Calu3 (cell line): ENCODE results near the gene KIF12. TPM values are rescaled to one million over a fixed set of nuclear protein-coding genes. Genes with fewer than 3 reads are reported as not detected.
"Not testable (repeated sequence)": the region's sequence is repeated elsewhere in the genome, so short reads cannot be mapped to it uniquely, and the experiment has no call there.

Source experiments
- BruUV-seq: library from RNA; stranded (reverse); fragments of 400-500 nt; replicated peaks from 2 replicates; lab custom pipeline; 2021; lab: Mats Ljungman, UMichigan
- CTCF ChIA-PET: fragments of 300-600 bp; sonication (Branson Sonifier 250); formaldehyde crosslinking; loops from one replicate; lab custom pipeline; 2022; ENCODE audit warnings: antibody characterized with exemption; lab: Charles Lee
- DNase-seq: peaks from one replicate; pipeline ENCODE4 v3.0.0; 2022
- H3K27ac Mint-ChIP-seq: one replicate; pipeline ENCODE4 v1.8.0; 2022; ENCODE audit warnings: mixed read lengths; ENCODE audit not compliant: unreplicated experiment
- H3K27me3 Mint-ChIP-seq: one replicate; pipeline ENCODE4 v1.8.0; 2022; ENCODE audit warnings: mixed read lengths; ENCODE audit not compliant: unreplicated experiment
- H3K36me3 Mint-ChIP-seq: one replicate; pipeline ENCODE4 v1.8.0; 2022; ENCODE audit warnings: mild to moderate bottlenecking, moderate library complexity, mixed read lengths; ENCODE audit not compliant: insufficient read depth, unreplicated experiment
- H3K4me1 Mint-ChIP-seq: one replicate; pipeline ENCODE4 v1.8.0; 2022; ENCODE audit warnings: mild to moderate bottlenecking, low read depth, mixed read lengths; ENCODE audit not compliant: unreplicated experiment
- H3K4me3 Mint-ChIP-seq: one replicate; pipeline ENCODE4 v1.8.0; 2022; ENCODE audit warnings: mild to moderate bottlenecking, low read depth, moderate library complexity, mixed read lengths; ENCODE audit not compliant: unreplicated experiment
- H3K9me3 Mint-ChIP-seq: one replicate; pipeline ENCODE4 v1.8.0; 2022; ENCODE audit warnings: low read depth, mixed read lengths; ENCODE audit not compliant: unreplicated experiment
- CTCF ChIP-seq: fragments of 200-600 bp; IDR thresholded peaks from one replicate; pipeline ENCODE4 v1.8.0; 2022; ENCODE audit warnings: antibody characterized with exemption; ENCODE audit not compliant: unreplicated experiment
- intact Hi-C: fragments of 100-400 bp; cut with micrococcal nuclease; formaldehyde crosslinking; loops from one replicate; pipeline ENCODE4 v1.10.0; 2022; ENCODE audit not compliant: unreplicated experiment
- total RNA-seq: library from RNA; stranded (reverse); gene quantifications from 2 replicates; pipeline ENCODE4 v1.2.3, GENCODE V29; 2022

Gene KIF12
- total RNA-seq, 1 experiment from 2014 or later: 52.3 TPM

DNA sequence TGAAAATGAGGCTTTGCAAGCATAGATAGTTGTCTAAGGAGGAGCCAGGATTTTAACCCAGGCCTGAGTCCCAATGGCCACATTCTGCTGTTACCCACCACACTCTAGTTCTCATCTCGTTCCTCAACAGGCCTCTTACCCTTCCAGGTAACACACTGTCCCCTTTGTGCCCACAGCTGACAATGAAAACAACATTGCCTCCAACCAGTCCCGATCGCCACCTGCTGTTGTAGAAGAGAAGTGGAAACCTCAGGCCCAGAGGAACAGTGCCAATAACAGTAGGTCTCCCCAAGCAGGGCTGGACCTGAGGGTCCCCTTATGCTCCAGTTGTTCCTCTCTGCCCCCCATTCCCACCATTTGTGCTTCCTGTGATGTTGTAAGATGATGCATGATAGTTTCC, 51.4 kb downstream of the KIF12 start:
- Mint-ChIP-seq H3K27ac (no peak overlapping the region), H3K27me3 (no peaks in the 10 kb centered on the region), H3K4me1 (no peaks in the 10 kb centered on the region), H3K36me3 (peaks cover 4% of the 10 kb centered on the region), H3K9me3 (no peaks in the 10 kb centered on the region), H3K4me3 (no peak overlapping the region)
- DNase-seq: peak; percentile 31
- CTCF ChIA-PET: interaction anchor here (0.7 to 1.4 kb wide), 2 partner anchors 240 to 310 kb away, joined by 3 to 5 read pairs; no protein-coding TSS in a partner anchor
- no peak for TF ChIP-seq CTCF
- intact Hi-C loops: loop anchor here (5.0 to 10.0 kb wide), 2 partner anchors 243 to 310 kb away; no protein-coding TSS in a partner anchor
- BruUV-seq: no TSS peak

DNA sequence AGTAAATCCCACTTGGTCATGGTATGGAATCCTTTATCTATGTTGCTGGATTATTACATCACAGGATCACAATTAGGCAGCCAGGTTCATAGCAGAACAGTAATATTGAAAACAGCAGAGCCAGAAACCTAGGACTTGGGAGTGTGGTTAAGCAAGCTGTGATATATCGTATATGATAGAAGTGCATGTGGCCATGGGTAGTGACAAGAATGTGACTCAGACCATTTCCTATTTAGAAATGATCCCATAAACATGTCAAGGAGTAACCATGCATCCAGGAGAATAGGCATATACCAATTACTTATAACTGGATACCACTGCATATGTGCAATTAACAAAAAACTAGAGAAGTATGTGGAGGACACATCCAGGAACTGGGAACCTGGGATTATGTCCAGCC, 52.2 kb downstream of the KIF12 start:
- no peak for TF ChIP-seq CTCF
- Mint-ChIP-seq H3K4me1 (no peaks in the 10 kb centered on the region), H3K4me3 (no peak overlapping the region), H3K9me3 (no peaks in the 10 kb centered on the region), H3K36me3 (peaks cover 4% of the 10 kb centered on the region), H3K27me3 (no peaks in the 10 kb centered on the region), H3K27ac (no peak overlapping the region)
- no TSS peak for BruUV-seq
- intact Hi-C loops: loop anchor here (5.0 to 10.0 kb wide), 2 partner anchors 242 to 310 kb away; no protein-coding TSS in a partner anchor
- no peak for DNase-seq
- CTCF ChIA-PET: interaction anchor here (0.7 to 1.4 kb wide), 2 partner anchors 239 to 309 kb away, joined by 3 to 5 read pairs; no protein-coding TSS in a partner anchor

GRCh38 chr9:114046237-114046755, 52.8 kb downstream of the KIF12 start:
- intact Hi-C loops: loop anchor here (5.0 to 10.0 kb wide), 2 partner anchors 241 to 309 kb away; no protein-coding TSS in a partner anchor
- H3K27ac Mint-ChIP-seq: no peak overlapping the region
- CTCF ChIA-PET: no interaction called here
- no peaks in the 10 kb centered on the region for H3K9me3 Mint-ChIP-seq
- no peak for DNase-seq
- TF ChIP-seq CTCF: no peak
- H3K4me1 Mint-ChIP-seq: no peaks in the 10 kb centered on the region
- H3K36me3 Mint-ChIP-seq: peaks cover 4% of the 10 kb centered on the region
- H3K4me3 Mint-ChIP-seq: no peak overlapping the region
- BruUV-seq: no TSS peak
- H3K27me3 Mint-ChIP-seq: no peaks in the 10 kb centered on the region

- not testable (repeated sequence) for H3K36me3 Mint-ChIP-seq
Observed at GRCh38 chr9:114043660-114044059, 55.4 kb downstream of the KIF12 start.

More at GRCh38 chr9:114043660-114044059, 55.4 kb downstream of the KIF12 start:
- H3K9me3 Mint-ChIP-seq, H3K27ac Mint-ChIP-seq, H3K4me1 Mint-ChIP-seq, CTCF ChIA-PET, DNase-seq, BruUV-seq, H3K27me3 Mint-ChIP-seq, H3K4me3 Mint-ChIP-seq: not testable (repeated sequence)
- intact Hi-C loops: loop anchor here (10.0 kb wide), 1 partner anchor 239 kb away; no protein-coding TSS in a partner anchor

Other genes starting within 250 kb of the KIF12 start
- 18.0 and 20.3 TPM in 2 replicates for gene ZNF618, start 223.0 kb downstream of the KIF12 start, total RNA-seq
- 2.7 and 3.9 TPM in 2 replicates for gene AMBP, start 21.0 kb downstream of the KIF12 start, total RNA-seq
- 20.1 and 21.4 TPM in 2 replicates for gene COL27A1, start 56.2 kb upstream of the KIF12 start, total RNA-seq
- gene ORM1, start 223.8 kb upstream of the KIF12 start, total RNA-seq: not detected in 2 replicates
- gene ORM2, start 230.6 kb upstream of the KIF12 start, total RNA-seq: not detected in 2 replicates